Fibroblast of peridontal ligament (primary cell): ENCODE results near the gene AGPAT3.

ENCODE experiments used
- DNase-seq: peaks from one replicate; pipeline ENCODE4 v3.0.0-alpha.2; 2010; ENCODE audit errors: extremely low read depth

Gene AGPAT3

DNA sequence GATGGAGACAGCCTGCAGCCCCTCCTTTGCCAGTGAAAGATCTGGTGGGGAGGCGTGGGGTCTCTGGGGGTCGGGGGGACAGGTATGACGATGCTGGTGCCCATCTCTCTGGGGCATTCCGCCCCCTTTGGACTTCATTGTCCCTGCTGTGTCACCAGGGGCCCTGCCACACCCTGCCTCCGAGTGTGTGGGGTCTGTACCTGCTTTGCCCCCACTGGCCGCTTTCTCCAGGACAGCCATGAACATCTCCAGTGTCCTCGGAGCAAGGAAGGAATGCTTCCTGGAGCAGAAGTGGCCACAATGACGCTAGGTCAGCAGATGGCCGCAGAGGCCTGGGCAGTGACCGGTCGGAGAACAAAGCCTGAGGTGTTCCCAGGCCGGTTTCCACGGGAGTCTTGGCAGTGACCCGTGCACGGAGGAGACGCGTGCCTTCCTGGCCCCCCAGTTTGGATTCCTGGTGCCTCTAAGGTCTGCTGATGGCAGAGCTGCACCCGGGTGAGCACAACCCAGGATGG lies 128.5 kb downstream of the AGPAT3 start:
- DNase-seq: no peak

DNA sequence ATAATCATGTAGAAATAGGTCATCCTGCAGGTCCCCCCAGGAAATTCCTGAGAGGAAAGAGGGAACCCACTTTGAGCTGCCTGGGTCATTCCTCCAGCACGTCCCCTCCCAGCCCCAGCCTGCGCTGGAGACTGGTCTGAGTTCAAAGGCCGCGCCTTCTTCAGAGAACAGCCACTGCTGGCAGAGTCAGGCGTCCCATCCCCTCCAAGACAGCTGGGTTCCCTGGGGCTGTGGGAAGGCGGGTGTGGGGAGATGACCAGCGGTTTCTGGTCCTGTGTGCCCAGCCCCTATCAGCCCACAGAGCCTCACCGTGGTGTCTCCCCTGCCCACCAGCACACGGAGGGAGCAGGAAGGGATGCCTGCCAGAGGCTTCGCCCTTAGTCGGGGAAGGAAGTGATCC lies 129.1 kb downstream of the AGPAT3 start:
- DNase-seq: no peak

- no peak for DNase-seq
Observed at GRCh38 chr21:43994646-43995045, 129.6 kb downstream of the AGPAT3 start.

GRCh38 chr21:43995521-43996105 lies 130.6 kb downstream of the AGPAT3 start:
- no peak for DNase-seq

- no peak for DNase-seq
Observed at GRCh38 chr21:43997766-43998742, 133.0 kb downstream of the AGPAT3 start.

DNA sequence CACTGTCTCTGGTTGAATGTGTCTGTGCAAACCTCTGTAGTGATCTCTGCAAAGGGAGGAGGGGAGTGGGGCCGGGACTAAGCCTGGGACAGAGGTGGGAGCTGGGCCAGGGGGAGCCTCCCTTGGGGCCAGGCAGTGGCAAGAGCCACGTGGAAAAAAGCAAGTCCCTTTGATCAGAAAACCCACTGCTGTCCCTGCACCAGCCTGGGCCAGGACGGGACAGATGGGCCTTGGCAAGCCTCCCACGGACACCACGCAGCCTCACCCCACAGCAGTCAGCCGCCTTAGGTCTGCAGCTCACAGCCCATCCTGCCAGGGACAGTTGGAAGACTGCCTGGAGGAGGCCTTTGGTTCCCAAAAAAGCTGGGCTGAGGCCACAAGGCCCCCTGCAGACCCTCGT lies 135.3 kb downstream of the AGPAT3 start:
- no peak for DNase-seq

DNA sequence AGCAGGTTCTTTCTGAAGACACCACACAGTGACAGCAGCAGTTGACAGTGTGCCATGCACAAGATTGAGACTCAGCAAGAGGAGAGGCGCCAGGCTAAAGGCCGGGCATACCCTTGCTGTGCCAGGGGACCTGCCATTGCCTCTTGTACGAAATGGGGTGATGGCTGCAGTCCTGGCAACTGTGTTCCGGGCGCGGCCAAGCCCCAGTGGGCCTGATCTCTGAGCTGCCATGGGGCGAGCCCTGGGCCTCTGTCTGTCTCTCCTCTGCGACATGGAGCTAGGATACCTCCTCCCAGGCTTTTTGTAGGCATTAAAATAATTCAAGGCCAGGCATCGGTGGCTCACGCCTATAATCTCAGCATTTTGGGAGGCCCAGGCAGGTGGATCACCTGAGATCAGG lies 137.5 kb downstream of the AGPAT3 start:
- DNase-seq: no peak

DNA sequence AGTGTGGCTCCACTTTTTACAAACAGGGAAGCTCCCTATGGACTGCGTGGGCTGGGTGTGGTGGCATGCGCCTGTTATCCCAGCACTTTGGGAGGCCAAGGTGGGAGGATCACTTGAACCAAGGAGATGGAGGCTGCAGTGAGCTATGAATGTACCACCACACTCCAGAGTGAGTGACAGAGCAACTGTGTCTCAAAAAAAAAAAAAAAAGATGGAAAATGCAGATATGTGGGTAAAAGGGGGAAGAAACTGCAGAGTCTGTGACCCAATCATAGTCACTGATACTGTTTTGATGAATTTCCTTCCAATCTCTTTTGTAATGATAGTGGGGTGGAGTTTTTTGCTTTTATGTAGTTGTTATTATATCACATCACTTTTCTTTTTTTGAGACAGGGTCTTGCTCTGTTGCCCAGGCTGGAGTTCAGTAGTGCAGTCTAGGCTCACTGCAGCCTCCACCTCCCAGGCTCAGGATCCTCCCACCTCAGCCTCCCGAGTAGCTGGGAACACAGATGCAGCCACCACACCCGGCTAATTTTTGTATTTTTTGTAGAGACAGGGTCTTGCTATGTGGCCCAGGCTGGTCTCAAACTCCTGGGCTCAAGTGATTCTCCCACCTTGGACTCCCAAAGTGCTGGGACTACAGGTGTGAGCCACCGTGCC lies 138.4 kb downstream of the AGPAT3 start:
- no peak for DNase-seq

GRCh38 chr21:44005071-44005470 lies 140.0 kb downstream of the AGPAT3 start:
- DNase-seq: no peak

DNA sequence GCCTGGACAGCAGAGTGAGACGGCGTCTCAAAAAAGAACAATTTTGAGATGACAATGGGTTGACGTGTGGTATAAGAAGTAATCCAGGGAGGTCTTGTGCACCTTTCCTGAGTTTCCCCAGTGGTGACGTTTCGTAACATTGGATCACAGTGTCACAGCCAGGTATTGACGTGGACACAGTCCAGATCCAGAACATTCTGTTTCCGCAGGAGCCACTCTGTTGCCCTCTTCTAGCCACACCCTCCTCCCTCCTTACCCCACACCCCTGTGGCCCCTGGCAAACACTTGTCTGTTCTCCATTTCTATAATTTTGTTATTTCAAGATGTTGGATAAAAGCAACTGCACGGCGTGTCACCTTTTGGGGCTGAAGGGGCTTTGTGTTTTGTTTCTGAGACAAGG lies 140.6 kb downstream of the AGPAT3 start:
- DNase-seq: no peak

GRCh38 chr21:44006017-44006619 lies 141.1 kb downstream of the AGPAT3 start:
- peak; percentile 78 for DNase-seq

- DNase-seq: peak; percentile 66
Observed at GRCh38 chr21:44006656-44007055, 141.6 kb downstream of the AGPAT3 start.

- DNase-seq: no peak
Observed at GRCh38 chr21:44010429-44010828, 145.4 kb downstream of the AGPAT3 start.

DNA sequence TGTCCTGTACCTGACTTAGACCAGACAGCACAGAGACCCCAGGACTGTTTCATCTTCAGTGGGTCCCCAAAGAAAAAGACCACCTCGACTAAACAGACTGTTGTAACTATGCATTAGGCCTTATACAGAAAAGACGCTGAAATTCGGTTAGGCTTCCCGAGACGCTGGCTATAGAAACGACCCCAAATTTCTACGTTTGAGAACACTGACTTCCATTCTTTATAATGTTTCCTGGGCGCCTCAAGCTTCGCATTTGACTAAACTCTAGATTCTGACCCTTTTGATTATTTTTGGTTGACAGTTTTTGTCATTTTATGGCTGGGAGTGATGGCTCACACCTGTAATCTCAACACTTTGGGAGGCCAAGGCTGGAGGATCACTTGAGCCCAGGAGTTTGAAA lies 146.1 kb downstream of the AGPAT3 start:
- no peak for DNase-seq

DNA sequence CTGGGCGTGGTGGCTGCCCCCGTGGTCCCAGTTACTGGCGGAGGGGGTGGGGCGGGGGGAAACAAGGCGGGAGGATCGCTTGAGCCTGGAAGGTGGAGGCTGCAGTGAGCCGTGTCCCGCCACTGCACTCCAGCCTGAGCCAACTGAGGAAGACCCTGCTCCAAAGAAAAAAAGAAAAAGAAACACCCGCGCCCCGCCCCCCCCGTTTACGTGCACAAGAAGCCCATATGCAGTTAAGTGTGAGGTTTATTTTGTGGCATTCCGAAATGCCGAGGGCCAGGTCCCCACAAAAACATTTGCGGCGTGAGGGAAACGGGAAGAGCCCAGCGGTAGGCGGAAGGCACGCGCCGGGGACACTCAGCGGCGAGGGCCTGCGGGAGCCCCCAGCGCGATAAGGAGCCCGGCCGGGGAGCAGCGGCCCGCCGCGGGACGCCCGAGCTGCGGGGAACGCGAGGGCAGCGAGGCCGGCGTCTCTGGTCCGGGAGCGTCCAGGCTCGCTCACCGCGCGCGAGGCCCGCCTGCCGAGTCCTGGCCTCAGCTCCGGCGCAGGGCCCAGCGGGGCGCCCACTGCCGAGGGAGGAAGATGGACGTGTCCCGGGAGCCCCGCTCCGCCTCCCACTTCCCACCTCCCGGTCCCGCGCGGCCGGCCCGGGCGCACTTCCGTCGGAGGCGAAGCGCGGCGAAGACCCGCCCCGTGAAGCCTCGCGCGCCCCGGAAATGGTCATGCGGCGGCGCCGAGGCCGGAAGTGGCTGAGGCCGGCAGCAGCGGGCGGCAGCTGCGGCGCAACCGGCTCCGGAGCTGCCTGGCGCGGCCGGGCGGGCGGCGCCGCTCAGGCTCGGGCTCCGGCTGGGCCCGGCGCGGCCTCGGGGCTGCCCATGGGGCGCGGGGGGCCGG lies 146.8 kb downstream of the AGPAT3 start, which contains the start of gene TRAPPC10:
Gene TRAPPC10, plus strand, starts transcription at position 731 of the 895 bp plus-strand sequence. CDS start 185 bp downstream, outside the sequence.
- DNase-seq: peak; percentile 72

- DNase-seq: peak; percentile 17
Observed at GRCh38 chr21:44012474-44013379, 147.7 kb downstream of the AGPAT3 start.

DNA sequence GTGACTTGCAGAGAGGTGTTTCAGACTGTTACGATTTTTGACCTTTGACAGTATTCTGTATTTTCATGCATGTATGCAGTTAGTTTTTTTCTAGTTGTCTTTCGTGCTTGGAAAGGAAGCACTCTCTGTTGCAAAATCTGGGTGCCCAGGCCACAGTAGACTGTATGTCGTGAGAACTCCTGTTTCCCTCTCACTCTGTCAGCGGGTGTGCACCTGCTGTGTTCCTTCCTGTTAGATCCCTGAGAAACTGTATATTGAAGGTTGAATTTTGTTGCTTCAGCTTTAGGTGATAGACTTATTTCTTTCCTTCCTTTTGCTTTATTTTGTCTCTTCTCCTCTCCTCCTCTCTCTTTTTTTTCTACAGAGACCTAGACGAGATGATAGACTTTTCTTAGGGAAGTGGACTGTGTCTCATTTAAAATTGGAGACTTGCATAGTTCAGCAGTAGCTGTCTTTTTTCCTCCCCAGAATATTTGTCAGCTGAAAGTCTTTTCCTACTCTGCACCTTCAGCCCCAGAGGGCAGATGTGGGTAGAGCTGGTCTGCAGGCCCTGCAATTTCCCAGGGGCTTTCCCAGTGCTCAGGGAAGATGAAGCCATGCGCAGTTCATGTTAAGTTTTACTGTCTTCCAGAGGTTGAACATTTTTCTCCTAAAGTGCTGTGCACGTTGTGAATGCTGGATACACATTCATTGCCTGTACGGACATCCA lies 148.5 kb downstream of the AGPAT3 start:
- peak; percentile 6 for DNase-seq

DNA sequence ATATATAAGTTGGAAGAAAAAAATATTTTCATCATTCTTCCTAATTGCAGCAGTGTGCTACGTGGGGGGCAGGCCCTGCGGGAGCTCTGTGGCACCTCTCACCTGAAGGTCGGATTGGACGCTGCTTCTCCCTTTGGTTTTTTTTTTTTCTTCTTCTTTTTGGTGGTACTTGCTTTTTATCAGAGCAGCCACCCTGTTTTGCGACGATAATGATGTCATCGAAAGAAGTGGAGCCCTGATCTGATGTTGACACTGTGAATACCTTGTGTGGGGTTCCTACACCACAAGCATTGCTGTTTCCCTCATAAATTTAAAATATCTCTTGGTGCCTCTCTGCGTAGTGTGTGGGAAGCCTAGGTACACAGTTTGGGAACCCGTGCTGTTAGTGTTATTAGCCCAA lies 152.6 kb downstream of the AGPAT3 start:
- no peak for DNase-seq

DNA sequence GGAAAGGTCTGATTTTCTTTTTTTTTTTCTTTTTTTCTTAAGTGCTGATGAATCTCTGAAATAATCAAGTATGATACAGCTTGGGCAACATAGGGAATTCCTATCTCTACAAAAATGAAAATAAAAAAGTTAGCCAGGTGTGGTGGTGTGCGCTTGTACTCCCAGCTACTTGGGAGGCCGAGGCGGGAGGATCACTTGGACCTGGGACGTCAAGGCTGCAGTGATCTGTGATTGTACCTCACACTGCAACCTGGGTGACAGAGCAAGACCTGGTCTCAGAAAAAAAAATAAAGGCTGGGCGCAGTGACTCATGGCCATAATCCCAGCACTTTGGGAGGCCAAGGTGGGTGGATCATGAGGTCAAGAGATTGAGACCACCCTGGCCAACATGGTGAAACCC lies 153.1 kb downstream of the AGPAT3 start:
- no peak for DNase-seq
